HG03095 (cell line): ENCODE results near the gene FDXR.

Source experiments
- ATAC-seq: cut with Tn5 transposase; IDR thresholded peaks from one replicate; pipeline ENCODE4 v1.9.1; 2021; ENCODE audit warnings: moderate library complexity; ENCODE audit not compliant: unreplicated experiment

The FDXR gene

DNA sequence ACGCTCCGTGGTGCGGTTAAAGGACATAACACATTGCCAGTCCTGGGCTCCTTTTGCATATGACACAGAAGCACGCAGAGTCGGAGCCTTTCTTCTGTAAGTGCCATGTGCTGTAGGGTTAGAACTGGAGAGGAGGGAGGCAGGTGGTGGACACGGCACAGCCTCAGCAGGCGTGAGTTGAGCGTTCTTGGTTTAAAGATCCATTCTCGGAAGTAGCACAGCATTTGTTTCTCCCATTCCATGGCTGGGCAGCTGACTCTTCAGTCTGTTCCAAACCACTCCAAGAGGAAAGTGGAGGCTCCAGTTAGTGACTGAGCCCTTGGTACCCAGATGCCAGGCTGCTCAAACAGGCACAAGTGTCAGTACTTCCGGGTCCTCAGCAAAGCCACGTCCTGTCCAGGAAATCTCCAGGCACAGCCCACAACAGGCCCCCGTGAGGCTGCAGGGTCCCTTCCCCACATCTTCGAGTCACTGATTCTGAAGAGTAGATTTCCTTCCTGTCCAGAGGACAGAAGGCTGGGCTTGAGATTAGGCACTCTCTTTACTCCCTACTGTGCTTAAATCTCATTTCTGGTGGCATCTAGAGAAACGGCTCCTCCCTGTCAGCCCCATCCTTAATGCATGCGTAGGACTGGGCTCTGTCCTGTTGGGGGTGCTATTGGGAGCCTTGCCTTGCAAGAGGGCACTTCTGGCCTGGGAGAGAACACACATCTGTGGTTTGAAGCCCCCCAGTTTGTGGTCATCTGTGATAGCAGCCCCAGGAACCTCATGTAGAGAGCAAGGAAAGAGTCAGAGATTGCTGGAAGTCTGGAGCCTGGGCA is 57.0 kb downstream of the FDXR start:
- ATAC-seq, result no peak

DNA sequence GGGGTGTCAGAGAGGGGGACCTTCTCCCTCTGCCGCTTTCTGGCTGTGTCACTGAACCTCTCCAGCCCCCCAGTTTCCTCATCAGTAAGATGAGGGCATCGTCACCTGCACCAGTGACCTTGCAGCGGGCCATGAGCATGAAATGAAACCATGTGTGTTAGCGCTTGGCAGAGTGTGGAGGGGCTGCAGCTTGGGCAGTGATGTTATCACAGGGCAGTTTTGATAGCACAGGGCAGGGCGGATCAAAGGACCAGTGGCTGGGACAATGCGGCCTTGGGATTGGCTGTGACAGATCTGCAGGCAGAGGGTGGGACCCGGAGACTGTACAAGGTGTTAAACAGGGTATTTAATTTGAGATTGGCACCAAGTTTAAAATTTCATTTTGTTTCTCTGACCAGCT is 57.7 kb downstream of the FDXR start:
- ATAC-seq, result no peak

GRCh38 chr17:74814453-74814852 is 58.3 kb downstream of the FDXR start:
- ATAC-seq, result no peak
